SK-N-SH (cell line): Measurements from ENCODE around the gene CXXC1. TPM values are rescaled to one million over a fixed set of nuclear protein-coding genes. Genes with fewer than 3 reads are reported as not detected.

ENCODE experiments used
- CTCF ChIA-PET: fragments of 300-600, 350-600 bp; formaldehyde crosslinking; extraction: SDS; loops from one replicate; lab custom pipeline; 2021; lab: Yijun Ruan, JAX
- POLR2A ChIA-PET: fragments of 350-600 bp; sonication (Branson Sonifier 250); formaldehyde crosslinking; extraction: SDS; loops from one replicate; lab custom pipeline; 2020; ENCODE audit warnings: antibody characterized with exemption, inconsistent platforms; lab: Yijun Ruan, JAX
- DNase-seq: peaks from one replicate; pipeline ENCODE4 v3.0.0; 2012
- H2AFZ ChIP-seq: fragments of 200-600 bp; sonication (generic); 2 replicates; pipeline ENCODE4 v1.8.1; 2016; ENCODE audit warnings: antibody characterized with exemption, mild to moderate bottlenecking, low read depth
- H3F3A ChIP-seq: fragments of 200-600 bp; sonication (generic); replicated peaks from 2 replicates; pipeline ENCODE3; 2016; ENCODE audit warnings: antibody characterized with exemption, mild to moderate bottlenecking; ENCODE audit not compliant: insufficient read depth
- H3K27ac ChIP-seq, 2 experiments: fragments of 200-500 bp in 1 of 2; fragments of 200-600 bp in 1 of 2; sonication (Bioruptor generic) in 1 of 2; sonication (generic), shearing (Covaris generic) in 1 of 2; 2 replicates each; pipeline versions ENCODE4 v1.5.1 to v1.6.1; 2014 to 2016; ENCODE audit warnings: low read depth in 2 of 2, inconsistent platforms in 1 of 2, low read length in 1 of 2, mild to moderate bottlenecking in 1 of 2, mixed read lengths in 1 of 2
- H3K27me3 ChIP-seq: fragments of 200-600 bp; sonication (generic), shearing (Covaris generic); 2 replicates; pipeline ENCODE4 v1.6.1; 2016; ENCODE audit warnings: mixed run types; ENCODE audit not compliant: insufficient read depth
- H3K36me3 ChIP-seq, 2 experiments: fragments of 200-500 bp in 1 of 2; fragments of 200-600 bp in 1 of 2; sonication (Bioruptor generic) in 1 of 2; sonication (generic) in 1 of 2; replicated peaks in 1 of 2; 2 replicates each; pipeline versions ENCODE3 to v1.5.1; 2014 to 2016; ENCODE audit warnings: low read length in 1 of 2, mild to moderate bottlenecking in 1 of 2; ENCODE audit not compliant: insufficient read depth in 2 of 2, control insufficient read depth in 1 of 2
- H3K4me1 ChIP-seq, 2 experiments: fragments of 200-500 bp in 1 of 2; fragments of 200-600 bp in 1 of 2; sonication (Bioruptor generic) in 1 of 2; sonication (generic), shearing (Covaris generic) in 1 of 2; 2 replicates each; pipeline versions ENCODE4 v1.5.1 to v1.6.1; 2014 to 2016; ENCODE audit warnings: low read depth in 1 of 2, low read length in 1 of 2, mixed run types in 1 of 2; ENCODE audit not compliant: insufficient read depth in 2 of 2, control insufficient read depth in 1 of 2
- H3K4me2 ChIP-seq: fragments of 200-600 bp; sonication (generic), shearing (Covaris generic); 2 replicates; pipeline ENCODE4 v1.6.1; 2017; ENCODE audit warnings: mixed run types
- H3K4me3 ChIP-seq, 2 experiments: fragments of 200-500 bp in 1 of 2; fragments of 200-600 bp in 1 of 2; sonication (Bioruptor generic) in 1 of 2; sonication (generic), shearing (Covaris generic) in 1 of 2; 2 replicates each; pipeline versions ENCODE4 v1.5.1 to v1.8.1; 2014 to 2016; ENCODE audit warnings: low read depth in 2 of 2, inconsistent platforms in 1 of 2, low read length in 1 of 2, mild to moderate bottlenecking in 1 of 2, mixed read lengths in 1 of 2, moderate library complexity in 1 of 2
- H3K79me2 ChIP-seq: fragments of 200-600 bp; sonication (generic); 2 replicates; pipeline ENCODE4 v1.8.1; 2017; ENCODE audit warnings: mild to moderate bottlenecking; ENCODE audit not compliant: insufficient read depth
- H3K9ac ChIP-seq: fragments of 200-600 bp; sonication (generic); 2 replicates; pipeline ENCODE4 v1.6.1; 2017; ENCODE audit warnings: mixed run types
- H3K9me2 ChIP-seq: fragments of 200-600 bp; sonication (generic); 2 replicates; pipeline ENCODE4 v1.6.1; 2017; ENCODE audit warnings: mixed run types
- H3K9me3 ChIP-seq: fragments of 200-600 bp; sonication (generic); 2 replicates; pipeline ENCODE4 v1.6.1; 2017; ENCODE audit warnings: mixed run types, mild to moderate bottlenecking, moderate library complexity
- H4K20me1 ChIP-seq: fragments of 200-600 bp; sonication (generic); 2 replicates; pipeline ENCODE4 v1.6.1; 2017; ENCODE audit warnings: mild to moderate bottlenecking, mixed run types; ENCODE audit not compliant: insufficient read depth
- CHD2 ChIP-seq: fragments of 150-350 bp; IDR thresholded peaks from 2 replicates; pipeline ENCODE4 v1.6.1; 2018; ENCODE audit warnings: low read length; ENCODE audit not compliant: partially characterized antibody
- CTCF ChIP-seq: fragments of 200-600 bp; sonication (generic); IDR thresholded peaks from 2 replicates; pipeline ENCODE4 v1.6.1; 2017; ENCODE audit warnings: antibody characterized with exemption, mild to moderate bottlenecking, moderate library complexity
- ELF1 ChIP-seq: IDR thresholded peaks from 2 replicates; pipeline ENCODE4 v1.4.0; 2012
- EP300 ChIP-seq, 2 experiments: IDR thresholded peaks; 2 replicates each; pipeline versions ENCODE4 v1.4.0 to v1.6.1; 2012; ENCODE audit warnings: borderline replicate concordance in 1 of 2, low read depth in 1 of 2, low read length in 1 of 2
- EZH2phosphoT487 ChIP-seq: fragments of 200-600 bp; sonication (generic); IDR thresholded peaks from 2 replicates; pipeline ENCODE4 v1.6.1; 2017; ENCODE audit warnings: low read depth, mixed run types, mild to moderate bottlenecking, antibody characterized with exemption, moderate library complexity, borderline replicate concordance
- GABPA ChIP-seq: IDR thresholded peaks from 2 replicates; pipeline ENCODE4 v1.4.0; 2012; ENCODE audit warnings: low read depth, mild to moderate bottlenecking
- MAX ChIP-seq: IDR thresholded peaks from 2 replicates; pipeline ENCODE4 v1.4.0; 2012; ENCODE audit warnings: low read depth
- MXI1 ChIP-seq: IDR thresholded peaks from 2 replicates; pipeline ENCODE4 v1.6.1; 2012; ENCODE audit warnings: mild to moderate bottlenecking, low read depth, low read length, improper control_type of control experiment
- NFIC ChIP-seq: IDR thresholded peaks from 2 replicates; pipeline ENCODE4 v1.4.0; 2012; ENCODE audit warnings: borderline replicate concordance
- NRF1 ChIP-seq: IDR thresholded peaks from 2 replicates; pipeline ENCODE4 v1.6.1; 2012; ENCODE audit warnings: low read depth, mild to moderate bottlenecking, low read length
- POLR2AphosphoS5 ChIP-seq: IDR thresholded peaks from 2 replicates; pipeline ENCODE4 v1.6.1; 2012; ENCODE audit warnings: low read depth, low read length
- RAD21 ChIP-seq: IDR thresholded peaks from 2 replicates; pipeline ENCODE4 v1.6.1; 2012; ENCODE audit warnings: mild to moderate bottlenecking, low read length
- RFX5 ChIP-seq: IDR thresholded peaks from 2 replicates; pipeline ENCODE4 v1.6.1; 2012; ENCODE audit warnings: mild to moderate bottlenecking, improper control_type of control experiment, low read length
- SIN3A ChIP-seq: IDR thresholded peaks from 2 replicates; pipeline ENCODE4 v1.6.1; 2012; ENCODE audit warnings: low read depth, mild to moderate bottlenecking, low read length, moderate library complexity, borderline replicate concordance
- SMC3 ChIP-seq: IDR thresholded peaks from 2 replicates; pipeline ENCODE4 v1.6.1; 2012; ENCODE audit warnings: low read depth, low read length, improper control_type of control experiment
- TCF12 ChIP-seq: IDR thresholded peaks from 2 replicates; pipeline ENCODE4 v1.4.0; 2012
- USF2 ChIP-seq: fragments of 150-350 bp; IDR thresholded peaks from 2 replicates; pipeline ENCODE4 v1.6.1; 2017; ENCODE audit warnings: antibody characterized with exemption, low read length, low read depth, borderline replicate concordance
- YY1 ChIP-seq: IDR thresholded peaks from 2 replicates; pipeline ENCODE4 v1.4.0; 2012; ENCODE audit warnings: low read depth, mild to moderate bottlenecking
- WGBS: methylation state at CpG from one replicate; pipeline ENCODE4 v1.1.6; 2017; ENCODE audit warnings: low lambda C conversion rate; 5-methylcytosine and 5-hydroxymethylcytosine counted together
- polyA plus RNA-seq, 3 experiments: library from polyadenylated mRNA; depleted of rRNA; stranded (reverse); fragments of >200 nt; gene quantifications; 2 replicates each; pipeline ENCODE4 v1.2.3, GENCODE V29; 2012

The CXXC1 gene
- polyA plus RNA-seq (2012; rRNA removed), result 119 and 128 TPM in 2 replicates
- 30.4 and 49.9 TPM in 2 replicates for polyA plus RNA-seq (2012; cell fraction: cytosol; rRNA removed)
- polyA plus RNA-seq (2012; cell fraction: nucleus; rRNA removed), result 537 and 601 TPM in 2 replicates

GRCh38 chr18:50287441-50288347 is at the start of gene CXXC1:
Gene CXXC1, minus strand, starts transcription at chr18:50287692. Its CDS starts 103 bp downstream, at chr18:50287589.
- Histone ChIP-seq H3K27ac (peak within 1 kb of the TSS; percentile 57 to 84; a peak in 3 of 4 replicates), H2AFZ (peak within 1 kb of the TSS; percentile 95), H3K27me3 (no peaks in the 10 kb centered on the region), H3K36me3 (peaks cover 5 to 33% of the 10 kb centered on the region in 2 experiments), H3K4me1 (peaks cover 0 to 9% of the 10 kb centered on the region in 2 experiments; a peak in 1 of 4 replicates), H3F3A (no peaks in the 10 kb centered on the region), H3K79me2 (peaks cover 18% of the 10 kb centered on the region; the same call in 1 of the 2 replicates), H4K20me1 (no peaks in the 10 kb centered on the region), H3K4me2 (peak within 1 kb of the TSS; percentile 87), H3K9me3 (no peaks in the 10 kb centered on the region), H3K4me3 (peak within 1 kb of the TSS; percentile 95 to 97), H3K9me2 (no peaks in the 10 kb centered on the region), H3K9ac (peak within 1 kb of the TSS; percentile 69)
- ChIA-PET CTCF (interaction anchor here (2.0 kb wide), 1 partner anchor 69 kb away, joined by 9 read pairs; no protein-coding TSS in a partner anchor), POLR2A (no interaction called here)
- WGBS, result 1% methylated on average over 32 of the region's 76 CpGs
- TF ChIP-seq NFIC (no peak), CTCF (peak; percentile 47), RAD21 (peak; percentile 10; the same call in 1 of the 2 replicates), SIN3A (0 out of 2 replicates have a peak, but pooled peaks have one; percentile 38), SMC3 (peak; percentile 22; the same call in 1 of the 2 replicates), POLR2AphosphoS5 (peak; percentile 68; the same call in 1 of the 2 replicates), RFX5 (peak; percentile 35; the same call in 1 of the 2 replicates), EP300 (IDR thresholded peaks at IDR 0.05; ENCODE audit: borderline replicate concordance in 1 of 2, low read depth in 1 of 2, low read length in 1 of 2) (no peak), NRF1 (peak; percentile 85), GABPA (peak; percentile 80), MAX (peak; percentile 38), TCF12 (peak; percentile 35; the same call in 1 of the 2 replicates), ELF1 (peak; percentile 79), EZH2phosphoT487 (no peak), CHD2 (peak; percentile 88), MXI1 (peak; percentile 82), USF2 (no peak), YY1 (peak; percentile 100)
- peak; percentile 93 for DNase-seq
